Activated B cell treated with CpG ODN at 0.5 μM for 24 hours (primary cell): ENCODE data around the gene HSD3B2. TPM values are rescaled to one million over a fixed set of nuclear protein-coding genes. Genes with fewer than 3 reads are reported as not detected.

ENCODE experiments used
- ATAC-seq: fragments of 200-7000 bp; cut with Tn5 transposase; one replicate; pipeline ENCODE4 v1.10.0; 2021; ENCODE audit warnings: low read depth, mild to moderate bottlenecking, moderate library complexity
- CTCF ChIA-PET: fragments of 350-600 bp; sonication (Branson Sonifier 250); formaldehyde crosslinking; loops from one replicate; lab custom pipeline; 2021; ENCODE audit warnings: antibody characterized with exemption; lab: Charles Lee
- POLR2A ChIA-PET: fragments of 350-600 bp; sonication (Branson Sonifier 250); formaldehyde crosslinking; loops from one replicate; lab custom pipeline; 2021; ENCODE audit warnings: antibody characterized with exemption; lab: Charles Lee
- DNase-seq: peaks from one replicate; pipeline ENCODE4 v3.0.0; 2022
- H3K27ac Mint-ChIP-seq: one replicate; pipeline ENCODE4 v1.8.0; 2020; ENCODE audit warnings: mixed read lengths
- H3K27me3 Mint-ChIP-seq: one replicate; pipeline ENCODE4 v1.8.0; 2021; ENCODE audit warnings: mixed read lengths
- H3K36me3 Mint-ChIP-seq: one replicate; pipeline ENCODE4 v1.8.0; 2021; ENCODE audit warnings: low read depth, mixed read lengths
- H3K4me1 Mint-ChIP-seq: one replicate; pipeline ENCODE4 v1.8.0; 2021; ENCODE audit warnings: mixed read lengths
- H3K4me3 Mint-ChIP-seq: one replicate; pipeline ENCODE4 v1.8.0; 2020; ENCODE audit warnings: mild to moderate bottlenecking, mixed read lengths
- H3K9me3 Mint-ChIP-seq: one replicate; pipeline ENCODE4 v1.8.0; 2020; ENCODE audit warnings: mixed read lengths
- CTCF ChIP-seq: fragments of 200-600 bp; IDR thresholded peaks from one replicate; pipeline ENCODE4 v1.8.0; 2022; ENCODE audit warnings: antibody characterized with exemption, mild to moderate bottlenecking
- intact Hi-C: fragments of 100-400 bp; cut with micrococcal nuclease; formaldehyde crosslinking; loops from one replicate; pipeline ENCODE4 v1.15.1; 2024
- total RNA-seq: library from RNA; stranded (reverse); gene quantifications from 2 replicates; pipeline ENCODE4 v1.2.3, GENCODE V29; 2022

The HSD3B2 gene
- total RNA-seq, 1 donor from 2014 or later = not detected

DNA sequence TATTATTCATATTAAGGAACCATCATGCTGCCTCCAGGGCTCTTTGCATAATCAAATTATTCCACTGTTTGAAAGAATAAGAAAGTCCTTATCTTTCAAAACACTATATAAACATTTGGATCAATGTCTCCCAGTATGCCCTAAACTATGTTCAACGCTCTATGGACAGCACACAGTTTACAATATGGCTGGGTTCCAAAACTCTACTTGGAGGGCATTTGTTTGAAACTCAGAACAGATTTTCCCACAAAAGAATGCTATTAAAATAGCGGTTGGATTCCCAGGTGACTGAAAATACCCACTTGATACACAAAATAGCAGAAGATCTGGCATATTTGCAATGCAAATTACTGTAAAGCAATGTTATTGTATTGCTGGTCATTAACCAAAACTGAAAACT, 43.1 kb upstream of the HSD3B2 start:
- H3K27ac Mint-ChIP-seq = no peak overlapping the region
- peaks cover 7% of the 10 kb centered on the region for H3K27me3 Mint-ChIP-seq
- H3K36me3 Mint-ChIP-seq = no peaks in the 10 kb centered on the region
- TF ChIP-seq CTCF = no peak
- peaks cover 5% of the 10 kb centered on the region for H3K9me3 Mint-ChIP-seq
- H3K4me1 Mint-ChIP-seq = no peaks in the 10 kb centered on the region
- intact Hi-C loops = no loop called here
- ChIA-PET CTCF (no interaction called here), POLR2A (no interaction called here)
- no peak overlapping the region for H3K4me3 Mint-ChIP-seq
- DNase-seq = no peak
- ATAC-seq = no peak

DNA sequence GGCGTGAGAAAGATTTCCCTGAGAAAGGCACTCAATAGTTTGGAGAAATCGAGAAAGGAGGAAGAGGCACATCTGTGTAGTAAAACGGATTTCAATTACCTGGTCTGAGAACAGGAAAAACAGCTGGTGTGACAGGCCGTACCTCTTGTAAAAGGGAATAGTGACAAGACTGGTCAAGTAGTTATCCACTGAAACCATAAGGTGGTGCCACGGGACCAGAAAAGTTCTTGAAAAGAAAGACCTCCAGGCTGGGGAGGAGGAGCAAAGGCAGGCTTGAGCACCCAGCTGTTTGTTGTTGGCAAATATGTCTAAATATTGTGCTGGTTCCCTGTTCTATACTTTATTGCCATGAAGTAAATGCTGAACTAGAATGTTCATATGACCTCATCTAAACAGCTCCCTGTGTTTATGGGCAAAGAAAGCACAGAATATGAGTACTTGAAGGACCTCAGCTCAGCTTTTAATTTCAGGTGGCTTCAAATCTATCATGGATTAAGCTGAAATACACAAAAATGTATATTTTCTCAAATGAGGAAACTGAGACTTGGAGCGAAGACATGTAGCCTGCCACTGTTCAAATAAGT, 42.4 kb upstream of the HSD3B2 start:
- intact Hi-C loops = no loop called here
- Mint-ChIP-seq H3K9me3 (peaks cover 5% of the 10 kb centered on the region), H3K4me1 (no peaks in the 10 kb centered on the region), H3K4me3 (no peak overlapping the region), H3K36me3 (no peaks in the 10 kb centered on the region), H3K27ac (no peak overlapping the region), H3K27me3 (peaks cover 7% of the 10 kb centered on the region)
- ATAC-seq (no peak), DNase-seq (no peak)
- no peak for TF ChIP-seq CTCF
- ChIA-PET CTCF (no interaction called here), POLR2A (no interaction called here)

DNA sequence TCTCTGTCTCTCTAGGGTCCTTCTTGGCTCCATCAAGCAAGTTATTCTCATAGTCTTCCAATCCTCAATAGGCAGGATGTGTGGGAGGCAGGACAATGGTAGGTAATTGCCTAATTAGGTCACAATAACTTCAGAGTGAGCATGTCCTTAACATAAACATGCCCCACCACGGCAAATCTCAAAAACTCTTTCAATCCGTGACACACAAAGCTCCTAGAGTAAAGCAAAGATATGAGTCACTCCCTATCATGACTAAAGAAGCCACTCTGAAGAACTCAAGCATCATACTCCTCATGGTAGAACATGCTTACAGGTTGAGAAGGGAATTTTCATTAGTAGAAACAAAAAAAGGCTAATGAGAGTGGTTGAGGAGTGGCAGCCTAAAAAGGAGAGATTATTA, 41.5 kb upstream of the HSD3B2 start:
- POLR2A ChIA-PET = no interaction called here
- Mint-ChIP-seq H3K4me3 (no peak overlapping the region), H3K9me3 (peaks cover 5% of the 10 kb centered on the region), H3K27me3 (peaks cover 7% of the 10 kb centered on the region), H3K27ac (no peak overlapping the region), H3K36me3 (no peaks in the 10 kb centered on the region), H3K4me1 (no peaks in the 10 kb centered on the region)
- no peak for DNase-seq
- intact Hi-C loops = no loop called here
- no peak for TF ChIP-seq CTCF
- ATAC-seq = no peak
- CTCF ChIA-PET = no interaction called here

DNA sequence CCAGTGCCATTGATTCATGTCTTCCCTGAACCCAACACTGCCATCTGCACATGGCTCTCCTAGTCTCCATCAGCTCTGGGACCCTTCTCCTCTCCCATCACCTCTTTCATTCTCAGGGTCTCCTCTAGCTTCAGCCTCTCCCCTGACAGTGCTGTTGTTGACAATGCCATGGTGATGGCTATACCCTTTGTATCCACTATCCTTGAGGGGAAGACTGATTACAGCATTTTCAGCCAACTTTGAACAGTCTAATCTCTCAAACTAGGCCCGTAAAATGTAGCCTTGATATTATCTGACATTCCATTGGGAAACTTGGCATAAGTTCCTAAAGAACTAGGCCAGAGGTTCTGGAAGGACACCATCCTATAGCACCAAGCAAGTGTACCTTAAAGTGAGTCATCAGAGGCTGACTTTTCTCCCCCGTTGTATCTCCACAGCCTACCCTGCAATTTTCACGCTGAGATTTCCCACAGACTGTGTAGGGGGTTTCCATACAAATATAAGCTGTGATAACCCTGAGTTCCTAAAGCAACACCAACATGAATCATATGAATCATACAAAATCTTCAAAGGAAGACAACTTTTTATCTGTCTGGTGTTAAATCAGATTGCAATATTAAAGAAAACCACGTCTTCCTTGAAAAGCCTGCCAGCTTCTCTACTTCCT, 40.6 kb upstream of the HSD3B2 start:
- Mint-ChIP-seq H3K36me3 (no peaks in the 10 kb centered on the region), H3K4me3 (no peak overlapping the region), H3K27ac (no peak overlapping the region), H3K4me1 (no peaks in the 10 kb centered on the region), H3K27me3 (peaks cover 3% of the 10 kb centered on the region), H3K9me3 (peaks cover 5% of the 10 kb centered on the region)
- no peak for TF ChIP-seq CTCF
- ChIA-PET POLR2A (no interaction called here), CTCF (no interaction called here)
- intact Hi-C loops = no loop called here
- ATAC-seq = no peak
- DNase-seq = no peak

DNA sequence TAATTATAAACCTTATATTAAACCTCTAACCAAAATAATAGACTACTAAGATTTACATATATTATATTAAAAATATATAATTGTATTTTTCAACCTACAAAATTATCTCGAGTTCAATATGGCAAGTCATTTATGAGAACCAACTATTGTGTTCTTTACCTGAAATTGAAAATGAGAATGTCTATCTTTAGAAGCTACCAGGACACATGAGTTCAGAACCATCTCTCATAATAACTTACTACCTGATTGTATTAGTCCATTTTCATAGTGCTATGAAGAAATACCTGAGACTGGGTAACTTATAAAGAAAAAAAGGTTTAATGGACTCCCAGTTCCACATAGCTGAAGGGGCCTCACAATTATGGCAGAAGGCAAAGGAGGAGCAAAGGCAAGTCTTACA, 39.6 kb upstream of the HSD3B2 start:
- Mint-ChIP-seq H3K9me3 (peaks cover 5% of the 10 kb centered on the region), H3K27me3 (peaks cover 3% of the 10 kb centered on the region), H3K4me3 (no peak overlapping the region), H3K4me1 (no peaks in the 10 kb centered on the region), H3K36me3 (no peaks in the 10 kb centered on the region), H3K27ac (no peak overlapping the region)
- ChIA-PET CTCF (no interaction called here), POLR2A (no interaction called here)
- DNase-seq (no peak), ATAC-seq (no peak)
- TF ChIP-seq CTCF = no peak
- intact Hi-C loops = no loop called here
